GM13976 (cell line): ENCODE data around the gene IPCEF1.

Experiments
- DNase-seq: peaks from one replicate; pipeline ENCODE4 v3.0.0; 2012; ENCODE audit warnings: low spot score
- CTCF ChIP-seq: IDR thresholded peaks from 2 replicates; pipeline ENCODE4 v1.5.1; 2012; ENCODE audit warnings: borderline replicate concordance, mild to moderate bottlenecking; ENCODE audit not compliant: insufficient read depth; ENCODE audit errors: extremely low read depth, missing control alignments, control extremely low read depth
- in situ Hi-C: fragments of 300-500 bp; cut with MboI; formaldehyde crosslinking; loops from one replicate; pipeline ENCODE4 v1.12.0; 2022; ENCODE audit warnings: low sequenced_read_pairs, mixed read lengths, inconsistent platforms; ENCODE audit not compliant: unreplicated experiment

The IPCEF1 gene

GRCh38 chr6:154397491-154398195 lies 41.0 kb upstream of the IPCEF1 start:
- in situ Hi-C loops: no loop called here
- no peak for DNase-seq
- no peak for TF ChIP-seq CTCF

GRCh38 chr6:154395878-154396277 lies 39.3 kb upstream of the IPCEF1 start:
- in situ Hi-C loops: no loop called here
- no peak for DNase-seq
- TF ChIP-seq CTCF: no peak

GRCh38 chr6:154395316-154395715 lies 38.7 kb upstream of the IPCEF1 start:
- no peak for TF ChIP-seq CTCF
- DNase-seq: no peak
- in situ Hi-C loops: no loop called here

GRCh38 chr6:154394571-154394970 lies 38.0 kb upstream of the IPCEF1 start:
- no peak for TF ChIP-seq CTCF
- no peak for DNase-seq
- in situ Hi-C loops: no loop called here

- TF ChIP-seq CTCF: no peak
- DNase-seq: no peak
- in situ Hi-C loops: no loop called here
Observed at GRCh38 chr6:154390034-154390433, 33.4 kb upstream of the IPCEF1 start.

GRCh38 chr6:154388803-154389202 lies 32.2 kb upstream of the IPCEF1 start:
- in situ Hi-C loops: no loop called here
- TF ChIP-seq CTCF: no peak
- DNase-seq: no peak
